GM12874 (cell line): ENCODE data around the gene NRP2.

Source experiments
- TF ChIP-seq, protein P1 (sequence below): IDR thresholded peaks from 2 replicates; pipeline ENCODE4 v1.5.1; 2011; ENCODE audit warnings: low read depth, mild to moderate bottlenecking, control low read depth, low read length, moderate library complexity; ENCODE audit not compliant: insufficient read depth

NRP2 gene

GRCh38 chr2:205714058-205714776 lies 31.9 kb downstream of the NRP2 start:
- TF ChIP-seq, protein P1, sequence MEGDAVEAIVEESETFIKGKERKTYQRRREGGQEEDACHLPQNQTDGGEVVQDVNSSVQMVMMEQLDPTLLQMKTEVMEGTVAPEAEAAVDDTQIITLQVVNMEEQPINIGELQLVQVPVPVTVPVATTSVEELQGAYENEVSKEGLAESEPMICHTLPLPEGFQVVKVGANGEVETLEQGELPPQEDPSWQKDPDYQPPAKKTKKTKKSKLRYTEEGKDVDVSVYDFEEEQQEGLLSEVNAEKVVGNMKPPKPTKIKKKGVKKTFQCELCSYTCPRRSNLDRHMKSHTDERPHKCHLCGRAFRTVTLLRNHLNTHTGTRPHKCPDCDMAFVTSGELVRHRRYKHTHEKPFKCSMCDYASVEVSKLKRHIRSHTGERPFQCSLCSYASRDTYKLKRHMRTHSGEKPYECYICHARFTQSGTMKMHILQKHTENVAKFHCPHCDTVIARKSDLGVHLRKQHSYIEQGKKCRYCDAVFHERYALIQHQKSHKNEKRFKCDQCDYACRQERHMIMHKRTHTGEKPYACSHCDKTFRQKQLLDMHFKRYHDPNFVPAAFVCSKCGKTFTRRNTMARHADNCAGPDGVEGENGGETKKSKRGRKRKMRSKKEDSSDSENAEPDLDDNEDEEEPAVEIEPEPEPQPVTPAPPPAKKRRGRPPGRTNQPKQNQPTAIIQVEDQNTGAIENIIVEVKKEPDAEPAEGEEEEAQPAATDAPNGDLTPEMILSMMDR: no peak

GRCh38 chr2:205714789-205715720 lies 32.8 kb downstream of the NRP2 start:
- TF ChIP-seq, protein P1: no peak

- TF ChIP-seq, protein P1: no peak
Observed at GRCh38 chr2:205715831-205716525, 33.7 kb downstream of the NRP2 start.

GRCh38 chr2:205717175-205717846 lies 35.0 kb downstream of the NRP2 start:
- TF ChIP-seq, protein P1: no peak

DNA sequence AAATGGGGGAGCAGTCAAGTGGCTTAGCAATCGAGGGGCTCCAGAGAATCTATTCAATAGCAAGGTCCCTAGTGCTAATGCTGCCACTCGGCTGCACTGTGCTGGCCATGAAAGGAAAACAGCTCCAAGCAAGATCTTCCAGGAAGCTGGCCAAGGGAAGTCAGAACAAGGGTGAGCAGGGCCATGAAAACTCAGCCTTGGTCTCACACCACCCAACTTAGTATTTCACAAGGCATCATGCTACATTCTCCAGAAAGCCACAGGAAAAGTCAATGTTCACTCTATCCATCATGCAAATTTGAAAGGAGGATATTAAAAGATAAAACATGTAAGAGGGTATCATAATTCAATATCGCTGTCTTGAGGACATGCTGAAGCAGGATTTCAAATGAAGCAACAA lies 35.7 kb downstream of the NRP2 start:
- TF ChIP-seq, protein P1: no peak

DNA sequence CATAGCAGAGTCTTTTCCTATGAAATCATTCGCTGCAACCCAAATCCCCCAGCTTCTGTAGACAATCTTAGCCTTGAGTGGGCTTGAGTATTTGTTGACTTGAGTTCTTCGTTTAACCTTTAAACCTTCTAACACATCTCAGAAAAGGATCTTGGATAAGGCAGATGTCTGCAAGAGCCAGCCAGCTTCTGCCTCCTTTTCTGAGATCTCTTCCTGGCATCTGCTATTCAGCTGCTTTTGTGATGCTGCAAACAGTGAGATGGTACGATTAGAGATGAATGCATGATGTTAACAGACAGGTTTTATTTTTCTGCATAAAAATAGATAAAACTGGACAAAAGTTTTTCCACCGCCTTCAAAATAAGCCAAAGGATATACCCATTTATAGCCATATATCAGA lies 37.5 kb downstream of the NRP2 start:
- TF ChIP-seq, protein P1: no peak
